ENCODE measurements around the gene PLIN5. TPM values are rescaled to one million over a fixed set of nuclear protein-coding genes. Genes with fewer than 3 reads are reported as not detected.

PLIN5 gene
- total RNA-seq, 1 donor from 2014 or later = not detected

- no peak for DNase-seq (ENCODE audit: low read depth)
- no peak overlapping the region for H3K4me3 ChIP-seq (ENCODE audit: low read depth, low read length)
These were observed 13.7 kb downstream of the PLIN5 start for GRCh38 chr19:4521170-4521887.

DNA sequence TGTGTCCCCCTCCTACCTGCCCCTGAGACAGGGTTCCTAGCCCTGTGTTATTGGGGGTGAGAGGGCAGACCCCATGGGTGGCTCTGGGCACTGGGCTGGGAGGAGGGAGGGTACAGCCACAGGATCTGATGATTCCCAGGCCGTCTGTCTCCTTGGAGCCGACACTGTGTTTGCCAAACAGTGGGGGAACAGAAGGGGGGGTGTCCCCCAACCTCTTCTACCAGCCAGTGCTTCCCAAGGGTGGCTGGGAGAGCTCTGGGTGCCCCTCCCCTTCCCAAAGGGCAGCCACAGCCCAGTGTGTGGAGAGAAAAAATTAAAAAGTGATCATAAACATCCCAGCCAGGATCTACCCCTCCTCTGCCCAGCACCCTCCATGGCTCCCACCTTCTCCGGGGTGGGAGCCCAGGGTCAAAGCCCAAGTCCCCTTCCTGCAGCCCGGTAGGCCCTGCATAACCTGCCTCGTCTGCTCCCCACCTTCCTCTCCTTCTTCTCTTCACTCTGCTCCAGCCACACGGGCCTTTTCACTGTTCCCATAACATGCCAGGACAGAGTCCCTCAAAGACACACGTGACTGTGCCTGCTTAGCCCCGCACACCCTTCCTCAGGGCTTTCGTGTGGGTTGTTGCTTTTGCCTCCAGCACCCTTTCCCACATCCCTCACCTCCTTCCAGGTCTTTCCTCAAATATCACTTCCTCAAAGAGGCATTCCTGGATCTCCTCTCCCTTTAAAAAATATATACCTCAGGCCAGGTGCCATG, 15.3 kb downstream of the PLIN5 start:
- H3K4me3 ChIP-seq (ENCODE audit: low read depth, low read length) = no peak overlapping the region
- no peak for DNase-seq (ENCODE audit: low read depth)

More at GRCh38 chr19:4521170-4521887, 13.7 kb downstream of the PLIN5 start:
- Histone ChIP-seq H3K27me3 (ENCODE audit: control insufficient read depth, insufficient read depth, low read length) (peaks cover 1% of the 10 kb centered on the region), H3K36me3 (ENCODE audit: control insufficient read depth, insufficient read depth, low read length) (no peaks in the 10 kb centered on the region)
- TF ChIP-seq, protein P1, sequence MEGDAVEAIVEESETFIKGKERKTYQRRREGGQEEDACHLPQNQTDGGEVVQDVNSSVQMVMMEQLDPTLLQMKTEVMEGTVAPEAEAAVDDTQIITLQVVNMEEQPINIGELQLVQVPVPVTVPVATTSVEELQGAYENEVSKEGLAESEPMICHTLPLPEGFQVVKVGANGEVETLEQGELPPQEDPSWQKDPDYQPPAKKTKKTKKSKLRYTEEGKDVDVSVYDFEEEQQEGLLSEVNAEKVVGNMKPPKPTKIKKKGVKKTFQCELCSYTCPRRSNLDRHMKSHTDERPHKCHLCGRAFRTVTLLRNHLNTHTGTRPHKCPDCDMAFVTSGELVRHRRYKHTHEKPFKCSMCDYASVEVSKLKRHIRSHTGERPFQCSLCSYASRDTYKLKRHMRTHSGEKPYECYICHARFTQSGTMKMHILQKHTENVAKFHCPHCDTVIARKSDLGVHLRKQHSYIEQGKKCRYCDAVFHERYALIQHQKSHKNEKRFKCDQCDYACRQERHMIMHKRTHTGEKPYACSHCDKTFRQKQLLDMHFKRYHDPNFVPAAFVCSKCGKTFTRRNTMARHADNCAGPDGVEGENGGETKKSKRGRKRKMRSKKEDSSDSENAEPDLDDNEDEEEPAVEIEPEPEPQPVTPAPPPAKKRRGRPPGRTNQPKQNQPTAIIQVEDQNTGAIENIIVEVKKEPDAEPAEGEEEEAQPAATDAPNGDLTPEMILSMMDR (IDR thresholded peaks at IDR 0.05; ENCODE audit: insufficient read depth, low read length, poor library complexity, severe bottlenecking) = no peak

DNA sequence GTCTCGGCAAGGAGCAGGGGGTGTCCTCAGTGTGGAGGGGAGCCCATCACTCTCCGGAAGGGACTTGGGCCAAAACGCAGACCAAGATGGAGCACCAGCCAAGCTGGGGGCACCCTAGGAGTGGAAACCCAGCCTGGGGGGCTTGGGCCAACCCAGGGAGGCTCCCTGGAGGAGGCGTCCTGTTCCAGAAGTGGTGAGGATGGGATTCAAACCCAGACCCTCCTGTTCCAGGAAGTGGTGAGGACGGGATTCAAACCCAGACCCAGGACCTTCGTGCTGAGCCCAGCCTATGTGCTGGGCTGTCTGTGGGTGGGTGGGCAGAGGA, 15.9 kb downstream of the PLIN5 start:
- Histone ChIP-seq H3K36me3 (ENCODE audit: control insufficient read depth, insufficient read depth, low read length) (no peaks in the 10 kb centered on the region), H3K27me3 (ENCODE audit: control insufficient read depth, insufficient read depth, low read length) (peaks cover 3% of the 10 kb centered on the region), H3K4me3 (ENCODE audit: low read depth, low read length) (no peak overlapping the region)
- TF ChIP-seq, protein P1 (IDR thresholded peaks at IDR 0.05; ENCODE audit: insufficient read depth, low read length, poor library complexity, severe bottlenecking) = no peak
- DNase-seq (ENCODE audit: low read depth) = no peak

More for the DNA sequence above, 15.3 kb downstream of the PLIN5 start:
- TF ChIP-seq, protein P1 (IDR thresholded peaks at IDR 0.05; ENCODE audit: insufficient read depth, low read length, poor library complexity, severe bottlenecking) = no peak
- Histone ChIP-seq H3K36me3 (ENCODE audit: control insufficient read depth, insufficient read depth, low read length) (no peaks in the 10 kb centered on the region), H3K27me3 (ENCODE audit: control insufficient read depth, insufficient read depth, low read length) (peaks cover 3% of the 10 kb centered on the region)

GRCh38 chr19:4518345-4519171, 16.5 kb downstream of the PLIN5 start, which contains the start of gene PLIN4:
PLIN4 (minus strand) TSS chr19:4518486; CDS start chr19:4518272, 214 bp downstream.
- no peak for DNase-seq (ENCODE audit: low read depth)
- no peaks in the 10 kb centered on the region for H3K36me3 ChIP-seq (ENCODE audit: control insufficient read depth, insufficient read depth, low read length)

DNA sequence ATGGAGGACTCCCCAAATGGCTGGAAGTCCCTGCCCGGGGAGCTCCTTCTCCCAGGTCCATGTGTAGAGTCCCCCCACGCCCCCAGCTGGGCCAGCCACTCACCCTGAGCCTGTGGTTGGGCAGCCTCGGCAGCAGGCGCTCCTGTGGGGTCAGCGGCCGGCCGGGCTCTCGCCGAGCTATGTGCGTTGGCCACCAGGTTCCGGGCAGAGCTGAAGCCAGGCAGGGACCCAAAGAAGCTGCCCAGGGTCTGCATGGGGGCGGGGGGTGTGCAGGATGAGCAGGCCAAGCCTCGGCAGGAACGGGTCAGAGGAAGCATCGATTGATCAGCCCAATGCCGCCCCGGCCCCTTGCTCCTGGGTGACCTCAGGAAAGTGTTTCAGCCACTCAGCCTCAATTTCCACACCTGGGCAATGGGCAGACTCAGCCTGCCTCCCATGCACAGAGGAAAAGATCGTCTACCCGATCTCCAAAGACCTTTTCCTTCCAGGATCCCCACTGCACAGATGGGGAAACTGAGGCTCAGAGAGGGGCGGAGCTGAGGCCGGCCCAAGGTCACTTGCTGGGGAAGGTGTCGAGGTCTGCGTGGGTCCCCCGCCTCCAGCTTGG, 17.5 kb downstream of the PLIN5 start:
- no peak for DNase-seq (ENCODE audit: low read depth)
- TF ChIP-seq, protein P1 (IDR thresholded peaks at IDR 0.05; ENCODE audit: insufficient read depth, low read length, poor library complexity, severe bottlenecking) = no peak
- no peak overlapping the region for H3K4me3 ChIP-seq (ENCODE audit: low read depth, low read length)
- peaks cover 3% of the 10 kb centered on the region for H3K27me3 ChIP-seq (ENCODE audit: control insufficient read depth, insufficient read depth, low read length)
- no peaks in the 10 kb centered on the region for H3K36me3 ChIP-seq (ENCODE audit: control insufficient read depth, insufficient read depth, low read length)

More at GRCh38 chr19:4518345-4519171, 16.5 kb downstream of the PLIN5 start, which contains the start of gene PLIN4:
- H3K4me3 ChIP-seq (ENCODE audit: low read depth, low read length) = no peak within 1 kb of the TSS
- peaks cover 3% of the 10 kb centered on the region for H3K27me3 ChIP-seq (ENCODE audit: control insufficient read depth, insufficient read depth, low read length)
- TF ChIP-seq, protein P1 (IDR thresholded peaks at IDR 0.05; ENCODE audit: insufficient read depth, low read length, poor library complexity, severe bottlenecking) = no peak
